ENCODE data around the gene JAKMIP1. TPM values are rescaled to one million over a fixed set of nuclear protein-coding genes. Genes with fewer than 3 reads are reported as not detected.

The JAKMIP1 gene
- total and polyA plus RNA-seq, 9 donors: 0.33 to 1.00 (median 0.56) TPM; not detected in 1

DNA sequence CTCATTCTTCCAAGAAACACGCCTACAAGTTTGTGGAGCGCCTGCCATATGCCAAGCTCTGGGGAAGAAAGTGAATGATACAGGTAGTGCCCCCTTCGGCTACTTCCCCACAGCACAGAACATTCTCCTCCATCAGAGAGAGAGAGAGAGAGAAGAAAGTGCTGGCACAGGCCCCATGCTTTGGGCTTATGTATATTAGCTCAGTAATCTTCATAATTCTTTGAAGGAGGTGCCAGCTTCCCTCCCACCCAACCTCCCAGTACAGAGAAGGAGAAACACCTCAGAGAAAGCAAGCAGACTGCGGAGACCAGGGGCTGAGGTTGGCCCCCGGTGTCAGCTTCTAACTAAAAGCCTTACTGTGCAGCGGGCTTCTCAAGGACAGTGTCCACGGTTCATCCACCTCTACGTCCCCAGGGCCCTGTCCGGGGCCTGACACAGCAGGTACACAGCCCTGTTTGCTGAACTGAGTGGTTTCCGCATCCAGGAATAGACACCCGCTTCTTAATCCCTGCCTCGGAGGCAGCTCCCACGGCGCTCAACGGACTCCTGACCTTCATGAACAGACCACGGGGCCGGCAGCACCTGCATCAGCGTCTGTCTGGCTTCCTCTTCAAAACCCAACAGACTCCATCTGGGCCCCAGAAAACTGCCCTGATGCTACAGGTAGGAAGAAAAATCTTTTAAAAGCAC lies 50.2 kb downstream of the JAKMIP1 start:
- intact Hi-C loops (cut with DNase I): no loop called here
- TF ChIP-seq, protein P1, sequence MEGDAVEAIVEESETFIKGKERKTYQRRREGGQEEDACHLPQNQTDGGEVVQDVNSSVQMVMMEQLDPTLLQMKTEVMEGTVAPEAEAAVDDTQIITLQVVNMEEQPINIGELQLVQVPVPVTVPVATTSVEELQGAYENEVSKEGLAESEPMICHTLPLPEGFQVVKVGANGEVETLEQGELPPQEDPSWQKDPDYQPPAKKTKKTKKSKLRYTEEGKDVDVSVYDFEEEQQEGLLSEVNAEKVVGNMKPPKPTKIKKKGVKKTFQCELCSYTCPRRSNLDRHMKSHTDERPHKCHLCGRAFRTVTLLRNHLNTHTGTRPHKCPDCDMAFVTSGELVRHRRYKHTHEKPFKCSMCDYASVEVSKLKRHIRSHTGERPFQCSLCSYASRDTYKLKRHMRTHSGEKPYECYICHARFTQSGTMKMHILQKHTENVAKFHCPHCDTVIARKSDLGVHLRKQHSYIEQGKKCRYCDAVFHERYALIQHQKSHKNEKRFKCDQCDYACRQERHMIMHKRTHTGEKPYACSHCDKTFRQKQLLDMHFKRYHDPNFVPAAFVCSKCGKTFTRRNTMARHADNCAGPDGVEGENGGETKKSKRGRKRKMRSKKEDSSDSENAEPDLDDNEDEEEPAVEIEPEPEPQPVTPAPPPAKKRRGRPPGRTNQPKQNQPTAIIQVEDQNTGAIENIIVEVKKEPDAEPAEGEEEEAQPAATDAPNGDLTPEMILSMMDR (IDR thresholded peaks at IDR 0.05): no peak
- TF ChIP-seq EP300 (IDR thresholded peaks at IDR 0.05) (no peak), POLR2A (IDR thresholded peaks at IDR 0.05) (no peak)
- Histone ChIP-seq H3K4me1 (ENCODE audit: insufficient read depth) (peaks cover 3% of the 10 kb centered on the region), H3K4me3 (no peak overlapping the region), H3K27ac (no peak overlapping the region), H3K36me3 (no peaks in the 10 kb centered on the region), H3K9me3 (no peaks in the 10 kb centered on the region), H3K27me3 (no peaks in the 10 kb centered on the region)
- no peak for DNase-seq
- 77 to 80% (median 80%) methylated on average over 18 of the region's 18 CpGs for WGBS, 3 donors

DNA sequence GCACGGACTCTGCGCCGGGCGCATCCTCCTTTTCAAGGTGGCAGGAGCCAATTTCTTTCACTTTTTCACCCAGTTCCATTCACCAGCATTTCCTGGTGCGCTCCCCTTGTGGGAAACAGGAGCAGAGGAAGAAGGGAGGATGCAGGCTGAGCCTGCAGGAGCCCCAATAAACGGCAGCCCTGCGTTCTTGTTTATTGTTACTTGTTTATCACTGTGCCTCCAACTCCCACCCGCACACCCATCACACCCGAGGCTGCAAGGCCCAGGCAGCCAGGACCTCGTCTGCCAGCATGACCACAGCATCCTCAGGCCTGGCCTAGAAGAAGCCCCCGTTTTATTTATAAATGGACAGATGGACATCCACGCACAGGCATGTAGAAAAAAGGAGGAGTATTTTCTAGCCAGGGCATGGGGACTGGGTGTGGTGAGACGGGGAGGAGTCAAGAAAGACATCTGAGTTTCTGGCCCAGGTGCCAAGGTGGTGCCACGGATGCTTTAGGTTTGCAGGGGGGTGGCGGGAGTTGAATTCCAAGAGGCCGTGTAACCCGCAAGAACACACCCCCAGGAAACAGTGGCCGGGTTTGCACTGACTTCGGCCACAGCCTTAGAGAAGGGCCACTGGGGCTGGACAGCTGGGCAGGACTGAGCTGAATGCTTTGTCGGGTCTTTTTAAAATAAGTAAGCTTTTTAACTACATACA lies 51.7 kb downstream of the JAKMIP1 start:
- WGBS, 3 donors: 76 to 79% (median 79%) methylated on average over 20 of the region's 20 CpGs
- Histone ChIP-seq H3K27me3 (no peaks in the 10 kb centered on the region), H3K4me1 (ENCODE audit: insufficient read depth) (no peaks in the 10 kb centered on the region), H3K4me3 (no peak overlapping the region), H3K27ac (no peak overlapping the region), H3K9me3 (no peaks in the 10 kb centered on the region), H3K36me3 (no peaks in the 10 kb centered on the region)
- DNase-seq: no peak
- intact Hi-C loops (cut with DNase I): no loop called here
- no peak for TF ChIP-seq POLR2A (IDR thresholded peaks at IDR 0.05)
- no peak for TF ChIP-seq EP300 (IDR thresholded peaks at IDR 0.05)

DNA sequence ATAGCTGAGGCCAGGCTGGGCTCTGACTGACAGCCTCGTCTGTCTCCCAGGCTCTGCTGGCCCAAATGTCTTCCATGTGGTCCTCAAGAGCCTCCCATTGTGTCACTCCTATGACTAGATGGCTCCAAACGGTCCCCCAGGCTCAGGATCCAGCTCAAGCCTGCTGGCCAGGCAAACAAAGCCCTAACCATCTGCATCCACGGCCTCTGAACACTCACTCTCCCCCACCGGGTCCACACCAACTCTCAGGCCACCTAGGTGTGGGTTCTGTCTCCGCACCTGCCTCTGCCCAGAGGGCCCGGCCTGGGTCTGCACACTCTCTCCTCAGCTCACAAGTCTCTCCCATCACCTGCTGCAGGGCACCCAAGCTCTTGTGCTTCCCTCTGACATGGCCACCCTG lies 52.9 kb downstream of the JAKMIP1 start:
- Histone ChIP-seq H3K4me3 (no peak overlapping the region), H3K27me3 (no peaks in the 10 kb centered on the region), H3K9me3 (no peaks in the 10 kb centered on the region), H3K4me1 (ENCODE audit: insufficient read depth) (no peaks in the 10 kb centered on the region), H3K27ac (no peak overlapping the region), H3K36me3 (no peaks in the 10 kb centered on the region)
- TF ChIP-seq POLR2A (IDR thresholded peaks at IDR 0.05) (no peak), EP300 (IDR thresholded peaks at IDR 0.05) (no peak)
- TF ChIP-seq, protein P1 (IDR thresholded peaks at IDR 0.05): no peak
- intact Hi-C loops (cut with DNase I): no loop called here
- no peak for DNase-seq
- 87% methylated on average over 6 of the region's 6 CpGs for WGBS, 3 donors

DNA sequence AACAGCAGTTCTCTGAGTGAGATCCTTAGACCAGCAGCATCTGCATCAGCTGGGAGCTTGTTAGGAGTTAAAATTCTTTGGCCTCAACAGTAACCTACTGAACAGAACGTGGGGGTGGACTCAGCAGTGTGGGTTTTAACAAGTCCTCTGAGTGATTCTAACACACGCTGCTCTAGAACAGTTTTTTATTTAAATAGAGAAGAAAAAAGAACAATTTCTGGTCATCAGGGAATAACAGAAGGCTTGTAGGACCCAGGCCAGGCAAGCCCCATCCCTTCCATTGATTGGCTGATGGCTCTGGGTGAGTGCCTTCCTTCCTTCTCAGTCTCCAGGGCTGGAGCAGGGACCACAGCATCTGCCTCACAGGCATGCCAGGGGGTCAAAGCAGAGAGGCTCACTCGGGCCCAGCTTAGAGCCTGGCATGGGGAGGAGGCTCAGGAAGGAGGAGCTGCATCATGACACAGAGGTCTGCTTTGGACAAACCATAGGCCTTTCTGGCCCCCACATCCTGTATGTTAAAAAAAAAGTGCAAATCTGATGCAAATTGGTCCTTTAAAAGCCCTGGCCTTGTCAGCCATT lies 56.7 kb downstream of the JAKMIP1 start:
- TF ChIP-seq EP300 (IDR thresholded peaks at IDR 0.05) (no peak), POLR2A (IDR thresholded peaks at IDR 0.05) (no peak)
- TF ChIP-seq, protein P1 (IDR thresholded peaks at IDR 0.05): no peak
- H3K9me3 ChIP-seq: no peaks in the 10 kb centered on the region
- no peaks in the 10 kb centered on the region for H3K27me3 ChIP-seq
- WGBS, 3 donors: 18 to 31% (median 21%) methylated on average over 3 of the region's 3 CpGs
- H3K36me3 ChIP-seq: no peaks in the 10 kb centered on the region
- intact Hi-C loops (cut with DNase I): no loop called here
- no peak overlapping the region for H3K27ac ChIP-seq
- H3K4me1 ChIP-seq (ENCODE audit: insufficient read depth): no peaks in the 10 kb centered on the region
- no peak for DNase-seq
- H3K4me3 ChIP-seq: no peak overlapping the region
